Measurements from ENCODE around the gene RAB3IL1. TPM values are rescaled to one million over a fixed set of nuclear protein-coding genes. Genes with fewer than 3 reads are reported as not detected.
"Not testable (repeated sequence)": the region's sequence is repeated elsewhere in the genome, so short reads cannot be mapped to it uniquely, and the experiment has no call there.

Gene RAB3IL1
- total RNA-seq, 1 donor from 2014 or later: 0.34 TPM

DNA sequence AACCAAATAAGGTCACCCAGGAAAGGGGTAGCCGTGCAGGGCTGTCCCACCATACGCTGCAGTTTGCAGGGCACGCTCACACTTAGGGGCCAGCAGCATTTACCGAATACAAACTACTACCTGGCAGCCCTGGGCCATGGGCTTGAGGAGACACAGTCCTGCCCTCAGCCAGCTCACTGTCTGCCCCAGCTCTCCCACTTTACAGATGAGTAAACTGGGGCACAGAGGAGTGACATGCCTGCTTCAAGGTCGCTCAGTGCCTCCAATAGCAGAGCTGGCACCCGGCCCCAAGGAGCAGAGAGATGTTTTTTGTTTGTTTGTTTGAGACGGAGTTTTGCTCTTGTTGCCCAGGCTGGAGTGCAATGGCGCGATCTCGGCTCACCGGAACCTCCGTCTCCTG lies 28.8 kb downstream of the RAB3IL1 start:
- intact Hi-C loops (cut with micrococcal nuclease): no loop called here

DNA sequence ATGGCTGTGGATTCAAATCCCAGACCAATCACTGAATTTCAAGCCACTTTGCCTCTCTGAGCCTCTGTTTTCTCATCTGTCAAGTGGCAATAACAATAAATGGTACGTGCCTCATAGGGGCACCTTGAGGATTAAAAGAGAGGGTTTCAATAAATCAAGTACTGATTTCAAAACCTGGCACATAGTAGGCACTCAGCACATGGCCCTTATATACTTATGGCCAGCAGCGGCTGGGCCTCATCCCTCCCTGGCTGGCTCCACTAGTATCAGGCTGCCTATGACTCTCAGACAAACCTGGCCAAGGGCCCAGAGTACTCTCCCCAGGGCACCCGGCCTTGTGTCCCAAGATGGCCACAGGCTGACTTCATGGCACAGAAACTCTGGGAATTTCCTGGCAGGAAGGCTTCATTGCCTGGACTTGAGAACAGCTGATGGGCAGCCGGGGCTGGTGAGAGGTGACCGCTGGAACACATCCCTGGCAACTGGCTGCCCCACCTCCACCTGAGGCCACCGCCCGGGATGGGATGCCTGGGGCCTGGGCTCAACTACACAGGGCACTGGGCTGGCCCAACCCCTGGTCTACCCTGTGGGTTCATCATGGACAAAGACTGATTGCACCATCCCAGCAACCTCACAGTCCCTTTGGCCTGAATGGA lies 29.4 kb downstream of the RAB3IL1 start:
- intact Hi-C loops (cut with micrococcal nuclease): no loop called here

DNA sequence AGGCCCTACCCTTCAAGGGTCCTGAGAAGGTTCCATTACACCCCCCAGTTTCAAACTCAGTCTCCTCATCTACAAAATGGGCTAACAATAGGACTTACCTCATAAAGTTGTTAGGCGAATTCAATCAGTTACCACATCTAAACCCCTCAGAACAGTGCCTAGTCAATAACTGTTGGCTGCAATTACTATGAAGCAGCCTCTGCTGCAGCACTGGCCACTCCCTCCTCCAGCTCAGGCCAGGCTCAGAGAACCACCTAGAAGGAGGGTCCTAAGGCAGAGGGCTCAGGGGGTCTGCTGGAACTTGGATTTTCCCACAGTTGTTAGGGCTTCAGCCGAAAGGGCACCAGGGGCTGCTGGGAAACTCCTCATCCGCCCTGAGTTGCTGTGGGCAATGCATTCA lies 30.7 kb downstream of the RAB3IL1 start:
- intact Hi-C loops (cut with micrococcal nuclease): no loop called here

DNA sequence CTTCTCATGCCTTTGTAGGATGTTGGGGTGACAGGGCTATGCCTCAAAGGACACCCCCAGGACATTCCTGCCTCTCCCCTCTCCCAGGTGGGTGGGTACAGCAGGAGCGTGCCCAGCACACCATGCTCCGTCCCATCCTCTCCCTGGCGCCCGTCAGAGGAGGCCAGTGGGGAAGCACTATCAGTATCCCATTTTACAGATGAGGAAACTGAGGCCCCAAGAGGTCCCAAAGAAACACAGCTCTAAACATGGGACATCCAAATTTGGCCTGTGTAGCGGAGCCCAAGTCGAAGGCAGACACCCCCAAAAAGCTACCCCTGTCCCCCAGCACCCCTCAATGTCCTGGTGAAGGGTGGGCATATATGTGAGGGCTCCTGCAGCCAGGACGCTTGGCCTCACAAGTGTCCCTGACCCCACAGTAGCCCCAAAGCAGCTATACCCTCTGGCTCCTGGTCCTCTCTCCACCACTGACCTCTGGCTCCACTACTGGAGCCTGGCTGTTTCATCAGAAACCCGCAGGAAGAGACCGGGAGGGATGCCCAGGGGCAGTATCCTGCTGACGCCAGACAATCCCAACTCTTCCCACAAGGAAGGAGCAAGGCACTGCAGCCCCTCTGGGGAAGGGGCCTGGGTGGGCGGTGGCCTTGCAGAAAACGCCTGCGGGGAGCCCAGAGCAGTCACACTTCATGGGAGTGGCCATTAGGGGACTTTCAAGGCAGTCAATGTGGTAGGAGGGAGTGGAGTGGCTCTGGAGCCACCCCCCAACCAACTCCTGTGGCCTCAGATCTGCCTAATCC lies 31.4 kb downstream of the RAB3IL1 start:
- intact Hi-C loops (cut with micrococcal nuclease): no loop called here

DNA sequence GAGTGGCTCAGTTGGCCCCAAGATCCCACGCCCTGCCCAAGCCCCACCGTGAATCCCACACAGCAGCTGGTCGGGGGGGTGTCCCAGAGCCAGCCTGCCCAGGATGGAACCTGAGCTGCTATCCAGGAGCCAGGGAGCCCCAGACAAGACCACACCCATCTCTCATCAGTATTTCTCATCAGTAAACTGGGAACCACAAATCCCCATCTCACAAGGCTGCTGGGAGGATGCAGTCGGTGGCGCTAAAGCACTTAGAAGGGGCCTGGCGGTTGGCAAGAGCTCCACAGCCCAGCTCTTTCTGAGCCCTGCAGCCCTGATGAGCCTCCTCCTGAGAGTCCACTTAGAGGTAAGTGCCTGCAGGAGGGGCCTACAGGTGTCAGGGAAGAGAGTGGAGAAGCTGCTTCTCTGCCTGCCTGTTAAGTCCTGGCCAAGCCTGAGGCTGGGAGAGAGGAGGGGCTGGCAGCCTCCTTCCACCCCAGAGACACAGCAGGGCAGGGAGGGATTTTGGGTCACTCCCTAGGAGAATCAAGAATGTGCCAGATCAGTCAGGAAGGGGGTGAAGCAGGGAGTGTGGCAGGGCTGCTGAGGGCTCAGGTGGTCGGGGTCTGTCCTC lies 32.1 kb downstream of the RAB3IL1 start:
- intact Hi-C loops (cut with micrococcal nuclease): no loop called here

DNA sequence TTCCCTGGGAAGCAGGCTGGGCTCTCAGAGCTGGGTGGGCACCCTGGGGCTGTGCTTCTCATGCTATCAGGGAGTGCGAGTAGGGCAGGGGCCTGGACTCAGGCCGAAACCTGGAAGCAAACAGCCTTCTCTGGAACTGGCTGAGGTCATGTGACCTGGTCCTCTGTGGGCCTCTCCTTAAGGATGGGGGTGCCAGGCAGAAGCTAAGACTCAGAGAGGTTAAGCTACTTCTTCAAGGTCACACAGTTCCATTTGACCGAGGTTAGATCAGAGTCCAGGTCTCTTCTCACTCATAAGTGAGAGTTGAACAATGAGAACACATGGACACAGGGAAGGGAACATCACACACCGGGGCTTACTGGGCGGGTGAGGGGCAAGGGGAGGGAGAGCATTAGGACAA lies 33.4 kb downstream of the RAB3IL1 start:
- intact Hi-C loops (cut with micrococcal nuclease): no loop called here

DNA sequence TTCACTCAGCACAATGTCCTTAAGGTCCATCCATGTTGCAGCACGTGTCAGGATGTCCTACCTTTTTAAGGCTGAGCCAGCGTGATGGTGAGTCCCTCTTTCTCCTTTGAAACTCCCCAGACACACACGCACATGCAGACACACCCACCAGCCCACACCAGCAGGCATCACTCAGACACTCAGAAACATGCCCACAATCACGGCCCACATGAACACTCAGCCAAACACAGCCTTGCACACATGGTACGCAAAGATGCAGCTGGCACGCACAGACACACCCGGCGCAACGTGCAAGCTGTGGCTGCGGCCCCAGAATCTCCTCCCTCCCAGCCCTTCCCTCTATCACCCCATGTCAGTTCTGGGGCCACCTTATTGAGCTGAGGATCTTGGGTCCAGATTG lies 34.0 kb downstream of the RAB3IL1 start:
- intact Hi-C loops (cut with micrococcal nuclease): no loop called here

DNA sequence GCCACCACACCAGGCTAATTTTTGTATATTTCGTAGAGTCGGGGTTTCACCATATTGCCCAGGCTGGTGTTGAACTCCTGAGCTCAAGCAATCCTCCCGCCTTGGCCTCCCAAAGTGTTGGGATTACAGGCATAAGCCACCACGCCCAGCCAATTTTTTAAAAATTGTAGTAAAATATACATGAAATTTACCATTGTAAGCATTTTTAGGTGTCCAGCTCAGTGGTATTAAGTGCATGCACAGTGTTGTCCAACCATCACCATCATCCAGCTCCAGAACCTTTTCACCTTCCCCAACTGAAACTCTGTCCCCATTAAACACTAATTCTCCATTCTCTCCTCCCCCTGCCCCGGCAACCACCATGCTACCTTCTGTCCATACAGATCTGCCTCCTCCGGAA lies 34.5 kb downstream of the RAB3IL1 start:
- intact Hi-C loops (cut with micrococcal nuclease): no loop called here

DNA sequence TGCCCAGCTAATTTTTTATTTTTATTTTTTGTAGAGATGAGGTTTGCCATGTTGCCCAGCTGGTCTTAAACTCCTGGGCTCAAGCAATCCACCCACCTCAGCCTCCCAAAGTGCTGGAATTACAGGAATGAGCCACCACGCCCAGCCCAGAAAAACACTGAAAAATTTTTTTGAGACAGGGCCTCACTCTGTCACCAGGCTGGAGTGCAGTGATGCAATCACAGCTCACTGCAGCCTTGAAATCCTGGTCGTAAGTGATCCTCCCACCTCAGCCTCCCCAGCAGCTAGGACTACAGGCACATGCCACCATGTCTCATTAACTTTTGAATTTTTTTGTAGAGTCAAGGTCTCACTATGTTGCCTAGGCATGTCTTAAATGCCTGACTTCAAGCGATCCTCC lies 35.1 kb downstream of the RAB3IL1 start:
- intact Hi-C loops (cut with micrococcal nuclease): not testable (repeated sequence)

DNA sequence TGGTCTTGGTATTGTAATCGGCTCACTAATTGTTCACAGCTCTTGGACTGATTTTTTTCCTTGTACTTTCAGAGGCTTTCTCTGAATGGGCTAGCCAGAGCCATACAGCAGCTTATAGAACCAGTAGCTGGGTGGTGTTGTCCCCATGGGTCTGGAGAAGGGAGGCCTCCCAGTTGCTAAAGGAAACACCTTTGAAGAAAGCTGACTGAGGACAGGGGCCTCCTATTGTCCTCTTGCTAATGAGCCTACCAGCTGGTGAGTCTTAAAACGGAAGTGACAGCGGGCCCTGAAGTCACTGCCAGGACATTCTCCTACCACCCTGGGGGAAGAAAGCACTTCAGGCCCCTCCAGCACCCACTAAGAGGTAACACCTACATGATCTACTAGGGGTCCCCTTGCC lies 36.0 kb downstream of the RAB3IL1 start:
- intact Hi-C loops (cut with micrococcal nuclease): no loop called here

DNA sequence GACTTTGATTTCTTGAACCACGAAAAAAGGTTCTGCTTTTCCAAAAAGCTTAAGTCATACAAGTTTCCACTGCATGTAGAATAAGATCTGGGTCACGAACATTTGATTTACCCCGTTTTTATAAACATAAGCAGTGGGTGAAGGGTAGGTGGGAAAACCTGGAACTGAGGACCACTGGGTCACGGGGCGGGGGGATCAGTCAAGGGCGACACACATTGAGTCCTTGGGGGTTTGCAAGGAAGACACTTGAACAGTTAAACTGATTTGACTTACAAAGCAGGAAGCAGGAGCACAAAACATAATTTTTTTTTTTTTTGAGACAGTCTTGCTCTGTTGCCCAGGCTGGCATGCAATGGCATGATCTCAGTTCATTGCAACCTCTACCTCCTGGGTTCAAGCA lies 36.9 kb downstream of the RAB3IL1 start:
- intact Hi-C loops (cut with micrococcal nuclease): no loop called here

DNA sequence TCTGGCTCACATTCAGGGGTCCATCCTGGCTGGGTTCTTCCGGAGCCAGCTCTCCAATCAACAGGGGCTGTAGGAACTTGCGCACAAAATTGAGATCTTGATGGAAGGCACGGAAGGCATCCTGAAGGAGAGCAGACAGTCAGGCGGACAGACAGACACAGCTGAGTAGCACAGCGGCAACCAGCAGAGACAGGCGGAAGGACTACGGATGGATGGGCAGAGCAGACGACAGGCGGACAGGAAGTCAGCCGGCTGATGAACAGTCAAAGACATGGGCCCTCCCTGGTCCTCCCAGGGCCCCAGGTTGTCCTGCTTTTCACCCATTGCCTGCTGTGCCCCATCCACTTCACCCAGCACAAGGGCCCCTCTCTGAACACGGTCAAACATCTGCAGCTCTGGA lies 37.3 kb downstream of the RAB3IL1 start:
- intact Hi-C loops (cut with micrococcal nuclease): no loop called here

DNA sequence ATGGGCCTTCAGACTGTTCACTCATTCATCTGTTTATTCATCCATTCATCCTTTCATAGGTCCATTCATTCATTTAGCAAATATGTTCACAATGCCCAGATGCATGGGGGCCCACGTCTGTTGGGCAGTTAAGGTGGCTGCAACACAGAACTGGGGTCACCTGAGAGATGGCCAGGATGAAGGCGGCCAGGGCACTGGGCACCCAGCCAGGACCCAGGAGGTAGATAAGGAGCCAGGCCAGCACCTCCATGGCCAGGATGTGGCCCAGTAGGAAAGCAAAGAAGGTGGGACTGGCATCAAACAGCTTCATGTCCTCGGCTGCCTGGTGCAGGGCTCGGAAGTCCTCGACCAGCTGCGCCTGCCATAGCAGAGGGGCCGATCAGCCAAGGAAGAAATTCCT lies 38.2 kb downstream of the RAB3IL1 start:
- intact Hi-C loops (cut with micrococcal nuclease): no loop called here

DNA sequence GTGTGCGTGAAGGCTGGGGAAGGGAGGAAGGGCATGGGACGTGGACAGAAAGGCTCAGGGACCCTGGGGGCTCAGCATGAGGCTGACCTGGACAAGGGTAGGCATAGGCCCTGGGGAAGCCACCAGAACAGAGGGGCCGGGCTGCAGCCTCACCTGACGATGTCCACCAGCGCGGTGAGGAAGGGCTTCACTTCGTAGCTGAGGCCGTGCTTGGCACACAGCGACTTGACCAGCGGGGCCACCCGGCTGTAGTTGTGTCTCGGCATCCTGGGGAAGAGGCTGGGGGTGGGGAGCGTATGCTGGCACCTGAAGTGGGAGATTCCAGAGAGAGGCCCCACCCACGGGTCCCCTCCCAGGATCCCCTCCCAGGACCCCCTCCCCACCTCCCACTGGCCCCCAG lies 41.7 kb downstream of the RAB3IL1 start:
- intact Hi-C loops (cut with micrococcal nuclease): no loop called here

DNA sequence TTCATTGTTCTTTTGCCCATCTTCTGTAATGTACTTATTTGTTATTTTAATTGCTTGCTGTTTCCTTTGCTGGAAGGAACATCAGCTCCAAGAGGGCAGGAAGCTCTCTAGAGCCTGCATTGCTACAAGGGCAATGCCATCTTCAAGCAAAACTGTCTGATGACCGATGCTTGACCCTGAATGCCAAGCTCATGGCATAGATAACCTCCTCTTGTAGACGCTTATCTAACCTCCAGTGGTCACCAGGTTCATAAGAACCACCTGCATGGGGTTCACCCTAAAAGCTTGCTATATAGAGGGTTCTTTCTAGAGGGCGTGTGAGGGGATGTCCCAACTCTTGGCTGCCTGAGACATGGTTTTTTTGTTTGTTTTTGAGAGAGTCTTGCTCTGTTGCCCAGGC lies 42.5 kb downstream of the RAB3IL1 start:
- intact Hi-C loops (cut with micrococcal nuclease): no loop called here

DNA sequence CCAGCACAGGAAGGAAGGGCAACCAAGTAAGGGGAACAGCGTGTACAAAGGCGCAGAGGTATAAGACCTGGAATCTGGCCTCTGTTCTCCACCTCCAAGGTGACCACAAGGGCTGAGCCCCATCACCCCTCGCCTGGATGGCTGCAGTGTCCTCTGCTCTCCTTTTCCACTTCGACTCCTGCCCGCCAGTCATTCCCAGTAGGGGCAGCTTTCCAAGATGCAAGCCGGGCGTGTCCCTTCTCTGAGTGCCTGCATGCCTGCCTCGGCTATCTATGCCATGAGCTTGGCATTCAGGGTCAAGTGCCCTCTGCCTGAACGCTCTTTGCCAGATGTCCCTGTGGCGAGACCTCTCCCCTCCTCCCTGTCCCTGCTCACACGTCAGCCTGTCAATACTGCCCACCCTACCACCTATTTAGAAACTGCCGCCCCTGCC lies 43.0 kb downstream of the RAB3IL1 start:
- intact Hi-C loops (cut with micrococcal nuclease): no loop called here

DNA sequence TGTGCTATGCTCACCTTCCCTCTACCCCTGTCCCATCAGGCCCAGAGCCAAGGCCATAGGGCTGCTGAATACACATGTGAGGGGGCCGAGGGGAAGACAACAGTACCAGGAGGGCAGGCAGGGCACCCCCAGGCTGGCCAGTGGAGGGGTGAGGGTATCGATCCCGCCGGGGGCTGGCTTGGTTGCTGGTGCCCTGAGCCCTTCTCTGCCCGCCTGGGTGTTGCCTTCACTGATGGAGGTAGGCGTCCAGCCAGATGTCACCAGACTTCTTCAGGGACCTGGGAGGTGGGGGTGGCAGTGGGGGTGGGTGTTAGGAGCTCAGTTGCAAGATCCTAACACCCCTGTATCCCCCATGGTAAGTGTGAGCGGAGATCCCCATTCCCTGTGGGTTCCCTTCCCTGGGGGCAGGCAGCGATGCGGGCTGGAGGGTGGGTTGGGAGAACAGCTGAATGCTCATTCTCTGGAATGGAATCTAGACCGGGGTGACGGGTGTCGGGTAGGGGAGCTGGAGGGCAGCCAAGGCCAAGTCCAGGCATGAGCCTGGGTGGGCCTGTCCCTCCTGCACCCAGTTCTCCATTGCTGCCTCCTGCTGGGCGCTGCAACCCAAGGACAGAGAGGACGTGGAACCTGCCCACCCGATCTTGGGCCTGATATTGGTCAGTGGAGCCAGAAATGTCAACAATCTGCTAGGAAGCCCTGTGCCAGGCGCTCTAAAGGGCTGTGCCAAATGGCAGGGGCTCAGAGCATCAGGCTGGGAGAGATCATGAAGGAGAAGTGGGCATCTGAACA lies 43.6 kb downstream of the RAB3IL1 start:
- intact Hi-C loops (cut with micrococcal nuclease): no loop called here

DNA sequence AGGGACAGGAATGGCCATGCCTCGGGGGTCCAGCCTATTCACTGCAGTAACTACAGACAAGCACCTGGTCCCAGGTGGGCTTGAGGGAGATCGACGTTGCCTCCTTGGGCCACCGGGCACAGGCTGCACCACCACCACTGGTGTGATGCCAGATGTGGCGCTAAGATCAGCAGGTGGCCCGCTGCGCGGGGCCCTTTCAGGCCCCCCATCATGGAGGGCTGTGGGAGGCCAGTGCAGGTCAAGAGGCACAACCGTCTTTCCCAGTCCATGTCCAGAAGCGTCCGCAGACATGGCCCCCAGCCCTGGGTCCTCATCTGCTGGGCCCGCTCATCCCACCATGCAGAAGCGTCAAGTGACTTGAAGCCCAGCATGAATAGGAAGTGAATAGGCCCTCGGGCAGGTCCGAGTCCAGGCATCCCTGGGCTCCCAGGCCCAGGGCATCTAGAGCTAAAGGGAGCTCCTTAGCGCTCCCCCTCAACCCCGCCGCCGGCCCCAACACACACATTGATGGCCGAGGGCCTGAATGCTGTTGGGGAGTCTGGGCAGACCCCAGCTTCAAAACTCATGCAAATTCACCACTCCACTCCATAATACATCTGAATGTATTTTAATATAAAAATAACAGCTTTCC lies 44.3 kb downstream of the RAB3IL1 start:
- intact Hi-C loops (cut with micrococcal nuclease): no loop called here

DNA sequence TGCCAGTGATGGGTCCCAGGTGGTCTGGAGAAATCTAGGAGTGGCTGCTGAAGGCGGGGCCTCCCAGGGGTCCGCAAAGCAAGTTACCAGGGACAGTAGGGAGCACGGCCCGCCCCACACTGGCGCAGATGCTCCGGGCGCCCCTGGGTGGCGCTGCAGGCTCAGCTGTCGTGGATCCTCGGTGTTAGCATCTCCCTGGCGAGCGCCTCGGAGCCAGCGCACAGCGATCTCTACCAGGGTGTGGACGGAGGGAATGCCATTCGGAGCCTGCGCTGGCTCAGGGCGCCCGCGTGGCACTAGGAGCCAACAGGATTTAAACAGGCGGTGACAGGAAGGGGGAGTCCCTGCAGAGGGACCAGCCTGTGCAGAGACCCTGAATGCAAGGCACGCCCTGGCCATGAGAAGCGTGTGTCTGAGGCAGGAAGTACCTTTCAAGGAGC lies 46.2 kb downstream of the RAB3IL1 start:
- intact Hi-C loops (cut with micrococcal nuclease): loop anchor here (1.0 kb wide), 6 partner anchors 28 to 440 kb away; no protein-coding TSS in a partner anchor

DNA sequence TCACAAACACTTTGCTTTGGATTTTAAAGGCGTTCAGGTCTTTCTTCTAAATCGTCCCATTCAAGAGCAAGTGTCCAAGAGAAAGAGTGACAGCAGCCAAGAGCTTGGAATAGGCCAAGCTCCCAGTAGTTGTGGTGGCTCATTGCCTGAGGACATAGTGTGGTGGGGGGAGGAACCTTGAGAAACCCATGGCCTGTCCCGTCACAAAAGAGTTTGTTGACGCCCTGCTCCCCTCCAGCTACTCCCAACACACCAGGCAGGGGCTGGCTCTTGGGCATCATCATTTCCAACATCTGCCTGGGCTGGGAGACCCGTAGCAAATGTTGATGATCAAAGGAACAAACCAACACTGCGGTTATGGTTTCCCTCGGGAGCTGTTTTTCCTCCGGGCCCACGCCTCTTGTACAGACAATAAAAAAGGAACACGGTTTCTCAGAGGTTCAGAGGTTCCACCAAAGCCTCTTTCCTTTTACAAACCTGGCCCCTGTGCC lies 46.8 kb downstream of the RAB3IL1 start:
- intact Hi-C loops (cut with micrococcal nuclease): loop anchor here (1.0 kb wide), 6 partner anchors 29 to 441 kb away; no protein-coding TSS in a partner anchor
